Measurements from ENCODE around the gene CNN3.

The CNN3 gene

DNA sequence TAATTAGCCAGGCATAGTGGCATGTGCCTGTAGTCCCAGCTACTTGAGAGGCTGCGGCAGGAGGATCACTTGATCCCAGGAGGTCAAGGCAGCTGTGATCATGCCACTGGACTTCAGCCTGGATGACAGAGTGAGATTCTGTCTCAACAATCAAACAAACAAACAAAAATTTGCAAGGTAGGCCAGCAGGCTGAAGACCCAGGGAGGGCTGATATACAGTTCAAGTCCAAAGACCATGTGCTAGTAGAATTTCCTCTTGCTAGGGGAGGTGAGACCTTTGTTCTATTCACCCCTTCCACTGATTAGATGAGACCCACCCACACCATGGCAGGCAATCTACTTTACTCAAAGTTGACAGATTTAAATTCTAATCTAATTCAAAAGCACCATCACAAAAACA lies 31.2 kb upstream of the CNN3 start:
- TF ChIP-seq CTCF (conservative IDR thresholded peaks at IDR 0.05; ENCODE audit: low read length) (no peak), EZH2phosphoT487 (IDR thresholded peaks at IDR 0.05; ENCODE audit: borderline replicate concordance) (no peak)
- no peaks in the 10 kb centered on the region for H3K36me3 ChIP-seq (ENCODE audit: insufficient read depth, low read length)
- peaks cover 13% of the 10 kb centered on the region for H3K4me1 ChIP-seq (ENCODE audit: insufficient read depth, low read length, poor library complexity, severe bottlenecking)

DNA sequence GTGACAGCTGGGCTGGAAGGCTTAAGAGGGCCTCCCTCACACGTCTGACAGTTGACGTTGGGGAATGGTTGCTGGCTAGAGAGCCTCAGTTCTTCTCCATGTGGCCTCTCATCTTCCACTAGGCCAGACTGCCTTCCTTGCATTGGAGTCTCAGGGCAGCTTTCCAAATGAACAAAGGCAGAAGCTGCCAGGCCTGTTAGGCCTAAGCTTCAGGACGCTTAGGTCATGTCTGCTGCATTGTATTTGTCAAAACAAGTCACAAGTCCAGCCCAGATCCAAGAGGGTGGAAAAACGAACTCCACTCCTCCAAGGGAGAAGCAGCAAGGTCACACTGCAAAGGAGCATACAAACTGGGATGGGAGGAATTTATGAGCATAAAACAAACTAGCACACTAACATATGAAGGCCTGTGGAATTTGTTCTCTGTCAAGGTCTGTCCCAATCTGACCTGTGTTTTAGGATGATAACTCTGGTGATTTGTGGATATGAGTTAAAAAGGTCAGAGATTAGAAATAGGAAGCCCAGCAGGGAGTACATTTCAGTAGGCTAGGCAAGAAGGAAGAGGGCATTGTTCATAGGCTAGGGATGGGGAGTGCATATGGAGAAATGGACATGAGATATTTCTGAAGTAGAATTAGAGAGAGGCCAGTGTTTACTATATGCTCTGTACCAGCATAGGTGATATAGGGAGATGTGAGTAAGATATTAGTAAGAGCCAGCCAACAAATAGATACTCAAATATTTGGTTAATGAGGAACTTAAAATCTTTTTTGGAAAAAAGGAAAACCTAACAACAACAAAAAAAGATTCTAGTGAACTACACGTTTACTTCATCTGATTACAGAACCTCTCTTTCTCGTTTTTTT lies 29.1 kb upstream of the CNN3 start:
- Histone ChIP-seq H3K9ac (ENCODE audit: low read depth, low read length, poor library complexity, severe bottlenecking) (no peak overlapping the region), H3K4me3 (ENCODE audit: low read length, poor library complexity, severe bottlenecking) (no peak overlapping the region), H3K4me2 (ENCODE audit: low read depth, low read length, poor library complexity, severe bottlenecking) (no peak overlapping the region), H3K79me2 (ENCODE audit: insufficient read depth, low read length) (no peaks in the 10 kb centered on the region), H2AFZ (ENCODE audit: low read length) (no peak overlapping the region), H3K4me1 (ENCODE audit: insufficient read depth, low read length, poor library complexity, severe bottlenecking) (no peaks in the 10 kb centered on the region), H3K9me3 (ENCODE audit: insufficient read depth, low read depth, low read length) (no peaks in the 10 kb centered on the region), H3K27me3 (ENCODE audit: insufficient read depth, low read length, poor library complexity, severe bottlenecking) (no peaks in the 10 kb centered on the region), H4K20me1 (ENCODE audit: insufficient read depth, low read length, poor library complexity, severe bottlenecking) (no peaks in the 10 kb centered on the region), H3F3A (ENCODE audit: low read depth) (no peaks in the 10 kb centered on the region), H3K9me2 (replicated peaks; ENCODE audit: low read depth, low read length) (no peaks in the 10 kb centered on the region), H3K36me3 (ENCODE audit: insufficient read depth, low read length) (no peaks in the 10 kb centered on the region)
- TF ChIP-seq CTCF (conservative IDR thresholded peaks at IDR 0.05; ENCODE audit: low read length) (no peak), EZH2phosphoT487 (IDR thresholded peaks at IDR 0.05; ENCODE audit: borderline replicate concordance) (no peak)

More for the DNA sequence above, 31.2 kb upstream of the CNN3 start:
- no peaks in the 10 kb centered on the region for H3F3A ChIP-seq (ENCODE audit: low read depth)
- no peaks in the 10 kb centered on the region for H4K20me1 ChIP-seq (ENCODE audit: insufficient read depth, low read length, poor library complexity, severe bottlenecking)
- H3K79me2 ChIP-seq (ENCODE audit: insufficient read depth, low read length), result no peaks in the 10 kb centered on the region
- no peak overlapping the region for H3K4me2 ChIP-seq (ENCODE audit: low read depth, low read length, poor library complexity, severe bottlenecking)
- no peak overlapping the region for H2AFZ ChIP-seq (ENCODE audit: low read length)
- no peak overlapping the region for H3K4me3 ChIP-seq (ENCODE audit: low read length, poor library complexity, severe bottlenecking)
- no peaks in the 10 kb centered on the region for H3K9me2 ChIP-seq (replicated peaks; ENCODE audit: low read depth, low read length)
- no peaks in the 10 kb centered on the region for H3K27me3 ChIP-seq (ENCODE audit: insufficient read depth, low read length, poor library complexity, severe bottlenecking)
- no peaks in the 10 kb centered on the region for H3K9me3 ChIP-seq (ENCODE audit: insufficient read depth, low read depth, low read length)
- no peak overlapping the region for H3K9ac ChIP-seq (ENCODE audit: low read depth, low read length, poor library complexity, severe bottlenecking)

DNA sequence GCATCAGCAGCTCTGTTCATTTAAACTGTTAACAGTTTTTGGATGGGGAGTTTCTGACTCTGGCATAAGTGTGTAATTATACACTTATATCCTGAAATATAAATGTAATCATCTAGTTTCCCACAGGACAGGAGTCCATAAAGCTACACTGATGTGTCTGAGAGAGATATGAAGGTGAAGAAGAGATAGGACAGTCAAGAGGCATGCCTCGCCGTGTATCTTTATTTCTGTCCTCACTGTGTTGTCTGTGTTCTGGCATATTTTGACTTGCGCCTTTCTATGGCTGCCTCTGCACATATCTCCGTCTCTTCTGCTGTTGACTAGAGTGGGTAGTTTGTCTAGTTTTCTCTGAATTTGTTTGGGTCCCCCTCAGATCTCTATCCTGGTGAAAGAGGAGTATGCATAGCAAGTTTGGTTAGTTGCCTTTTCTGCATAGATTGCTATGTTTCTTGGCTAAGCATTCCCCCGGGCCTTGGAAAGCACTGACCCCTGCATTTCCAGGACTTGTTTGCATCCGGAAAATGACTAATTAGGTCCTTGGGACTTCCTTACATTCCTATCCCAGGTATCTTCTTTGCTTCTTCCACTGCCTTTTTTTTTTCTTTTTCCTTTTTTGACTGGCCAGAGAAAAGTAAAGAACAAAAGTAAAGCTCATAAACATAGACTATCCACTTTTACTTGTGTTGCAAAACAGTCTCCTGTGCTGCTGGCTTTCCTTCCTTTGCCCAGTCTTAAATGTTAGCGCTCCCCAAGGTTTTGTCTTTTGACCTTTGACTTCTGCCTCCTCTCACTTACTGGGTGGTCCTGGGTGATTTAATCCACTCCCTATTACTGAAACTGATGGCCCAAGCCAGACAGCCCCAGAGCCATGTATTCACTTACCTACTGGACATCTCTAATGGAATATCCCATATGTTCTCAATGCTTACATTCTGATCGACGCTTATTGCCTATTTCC lies 27.6 kb upstream of the CNN3 start:
- H3K27me3 ChIP-seq (ENCODE audit: insufficient read depth, low read length, poor library complexity, severe bottlenecking), result no peaks in the 10 kb centered on the region
- H3K79me2 ChIP-seq (ENCODE audit: insufficient read depth, low read length), result no peaks in the 10 kb centered on the region
- TF ChIP-seq EZH2phosphoT487 (IDR thresholded peaks at IDR 0.05; ENCODE audit: borderline replicate concordance) (no peak), CTCF (conservative IDR thresholded peaks at IDR 0.05; ENCODE audit: low read length) (no peak)
- H3K9me2 ChIP-seq (replicated peaks; ENCODE audit: low read depth, low read length), result no peaks in the 10 kb centered on the region
- H3K4me1 ChIP-seq (ENCODE audit: insufficient read depth, low read length, poor library complexity, severe bottlenecking), result no peaks in the 10 kb centered on the region
- H3K4me2 ChIP-seq (ENCODE audit: low read depth, low read length, poor library complexity, severe bottlenecking), result no peak overlapping the region
- no peaks in the 10 kb centered on the region for H3F3A ChIP-seq (ENCODE audit: low read depth)
- H3K9me3 ChIP-seq (ENCODE audit: insufficient read depth, low read depth, low read length), result no peaks in the 10 kb centered on the region
- no peaks in the 10 kb centered on the region for H4K20me1 ChIP-seq (ENCODE audit: insufficient read depth, low read length, poor library complexity, severe bottlenecking)
- H3K4me3 ChIP-seq (ENCODE audit: low read length, poor library complexity, severe bottlenecking), result no peak overlapping the region
- no peak overlapping the region for H2AFZ ChIP-seq (ENCODE audit: low read length)
- no peak overlapping the region for H3K9ac ChIP-seq (ENCODE audit: low read depth, low read length, poor library complexity, severe bottlenecking)
- no peaks in the 10 kb centered on the region for H3K36me3 ChIP-seq (ENCODE audit: insufficient read depth, low read length)
